Measurements from ENCODE around the gene GCC2.
"Not testable (repeated sequence)": the region's sequence is repeated elsewhere in the genome, so short reads cannot be mapped to it uniquely, and the experiment has no call there.

DNA sequence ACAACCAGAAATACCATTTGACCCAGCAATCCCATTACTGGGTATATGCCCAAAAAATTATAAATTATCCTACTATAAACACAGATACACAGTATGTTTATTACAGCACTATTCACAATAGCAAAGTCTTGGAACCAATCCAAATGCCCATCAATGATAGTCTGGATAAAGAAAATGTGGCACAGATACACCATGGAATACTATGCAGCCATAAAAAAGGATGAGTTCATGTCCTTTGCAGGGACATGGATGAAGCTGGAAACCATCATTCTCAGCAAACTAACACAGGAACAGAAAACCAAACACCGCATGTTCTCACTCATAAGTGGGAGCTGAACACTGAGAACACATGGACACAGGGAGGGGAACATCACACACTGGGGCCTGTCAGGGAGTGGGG, 13.4 kb upstream of the GCC2 start:
- TF ChIP-seq CTCF (IDR thresholded peaks at IDR 0.05); ZFX (IDR thresholded peaks at IDR 0.05; ENCODE audit: borderline replicate concordance): not testable (repeated sequence)
